HG02884 (cell line): Measurements from ENCODE around the gene PDE4B.

ENCODE experiments used
- ATAC-seq: cut with Tn5 transposase; IDR thresholded peaks from one replicate; pipeline ENCODE4 v1.9.1; 2021; ENCODE audit warnings: mild to moderate bottlenecking, moderate library complexity; ENCODE audit not compliant: unreplicated experiment

Gene PDE4B

DNA sequence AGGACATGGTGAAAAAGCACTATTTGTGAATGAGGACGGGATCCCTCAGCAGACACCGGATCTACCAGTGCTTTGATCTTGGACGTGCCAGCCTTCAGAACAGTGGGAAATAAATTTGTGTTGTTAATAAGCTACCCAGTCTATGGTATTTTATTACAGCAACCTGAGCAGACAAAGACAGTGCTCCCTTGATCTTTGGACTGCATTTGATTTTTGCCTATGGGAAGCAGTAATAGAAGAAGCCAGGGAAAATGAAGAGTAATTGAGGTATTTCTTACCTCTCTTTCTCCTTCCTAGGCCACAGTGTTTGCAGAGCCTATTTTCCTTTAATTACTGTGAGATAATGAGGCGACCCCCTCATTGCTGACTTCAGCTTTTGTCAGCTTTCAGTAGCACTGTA is 87.9 kb downstream of the PDE4B start:
- ATAC-seq = no peak

DNA sequence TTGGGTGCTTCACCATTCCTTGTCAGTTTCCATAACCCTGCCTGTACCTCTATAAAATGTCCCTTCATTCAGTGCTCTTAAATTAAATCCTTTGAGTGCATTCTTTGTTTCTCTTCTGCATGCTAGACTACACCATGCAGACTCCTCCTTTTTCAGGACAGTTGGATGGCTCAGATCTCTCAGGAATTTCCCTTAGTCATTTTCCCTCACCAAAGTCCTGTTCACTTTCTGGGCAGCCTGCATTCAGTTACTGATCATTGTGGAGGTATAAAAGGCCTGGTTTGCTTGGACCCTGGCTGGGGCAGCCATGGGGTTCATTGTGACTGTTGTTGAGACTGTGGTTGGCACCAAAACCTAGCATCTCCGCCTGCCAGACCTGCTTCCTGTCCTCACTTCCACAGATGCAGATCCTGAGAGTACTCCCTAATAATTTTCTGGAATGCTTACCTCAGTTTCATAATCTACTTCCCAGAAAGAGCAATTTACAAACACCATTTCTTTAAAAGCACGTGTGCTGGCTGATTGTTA is 88.4 kb downstream of the PDE4B start:
- no peak for ATAC-seq

DNA sequence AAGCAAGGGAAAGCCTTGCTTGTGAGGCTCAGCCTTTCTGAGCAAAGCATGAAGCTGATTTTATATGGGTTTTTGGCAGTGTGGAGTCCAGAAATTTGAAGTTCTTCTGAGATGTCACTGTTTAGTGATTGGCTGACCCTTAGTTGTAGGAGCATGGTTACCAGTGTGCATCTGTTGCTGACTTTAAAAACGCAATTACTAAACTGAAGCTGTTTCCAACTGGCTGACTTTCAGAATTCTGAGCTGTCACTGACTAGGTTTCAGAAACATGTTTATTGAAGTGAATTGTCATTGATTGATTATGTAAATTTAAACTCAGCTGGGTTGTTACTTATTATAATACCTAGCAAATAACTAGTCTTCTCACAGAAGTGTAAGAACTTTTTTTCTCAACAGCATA is 89.4 kb downstream of the PDE4B start:
- no peak for ATAC-seq

DNA sequence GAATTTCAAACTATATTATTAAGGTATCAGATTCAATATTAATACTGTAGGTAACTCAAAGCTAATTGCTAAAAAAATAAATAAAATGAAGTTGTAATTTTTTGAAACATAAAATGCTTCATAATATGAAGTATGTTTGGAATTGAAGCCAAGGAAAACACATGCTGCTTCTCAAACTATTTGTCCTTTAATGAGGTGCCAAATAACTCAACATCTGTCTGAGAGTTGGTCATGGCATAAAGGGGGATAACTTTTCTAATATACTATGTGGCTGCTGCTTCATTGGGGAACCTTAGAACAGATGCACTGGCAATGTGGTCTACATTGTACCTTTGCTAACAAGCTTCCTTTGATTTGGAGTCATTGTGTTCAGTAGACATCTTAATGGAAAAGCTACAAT is 96.7 kb downstream of the PDE4B start:
- no peak for ATAC-seq

DNA sequence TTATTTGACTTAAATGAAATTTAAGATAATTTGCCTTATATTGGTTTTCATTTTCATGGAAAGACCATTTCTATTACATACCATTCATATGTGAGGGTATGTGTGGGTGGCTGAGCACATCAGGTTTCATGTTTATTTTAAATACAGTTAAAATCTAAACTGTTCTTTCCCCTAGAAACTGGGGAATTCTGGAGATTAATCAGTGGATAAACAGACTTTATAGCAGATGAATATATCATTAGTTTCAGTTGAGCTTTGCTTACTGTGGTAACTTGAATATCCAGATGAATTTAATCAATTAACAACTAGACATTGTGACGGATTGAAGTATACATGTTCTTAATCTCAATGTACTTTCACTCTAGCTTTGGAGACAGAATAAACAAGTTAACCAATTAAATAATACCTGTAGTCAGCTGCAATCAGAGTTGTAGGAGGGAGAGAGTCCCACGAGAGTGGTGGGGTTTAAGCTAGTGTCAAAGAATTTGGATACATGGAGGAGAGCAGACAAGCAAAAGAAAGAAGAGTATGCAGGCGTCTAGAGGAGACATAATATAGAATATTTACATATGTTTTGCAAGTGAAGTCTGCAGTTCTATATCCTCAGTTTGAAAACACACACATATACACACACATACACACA is 97.6 kb downstream of the PDE4B start:
- ATAC-seq = no peak

DNA sequence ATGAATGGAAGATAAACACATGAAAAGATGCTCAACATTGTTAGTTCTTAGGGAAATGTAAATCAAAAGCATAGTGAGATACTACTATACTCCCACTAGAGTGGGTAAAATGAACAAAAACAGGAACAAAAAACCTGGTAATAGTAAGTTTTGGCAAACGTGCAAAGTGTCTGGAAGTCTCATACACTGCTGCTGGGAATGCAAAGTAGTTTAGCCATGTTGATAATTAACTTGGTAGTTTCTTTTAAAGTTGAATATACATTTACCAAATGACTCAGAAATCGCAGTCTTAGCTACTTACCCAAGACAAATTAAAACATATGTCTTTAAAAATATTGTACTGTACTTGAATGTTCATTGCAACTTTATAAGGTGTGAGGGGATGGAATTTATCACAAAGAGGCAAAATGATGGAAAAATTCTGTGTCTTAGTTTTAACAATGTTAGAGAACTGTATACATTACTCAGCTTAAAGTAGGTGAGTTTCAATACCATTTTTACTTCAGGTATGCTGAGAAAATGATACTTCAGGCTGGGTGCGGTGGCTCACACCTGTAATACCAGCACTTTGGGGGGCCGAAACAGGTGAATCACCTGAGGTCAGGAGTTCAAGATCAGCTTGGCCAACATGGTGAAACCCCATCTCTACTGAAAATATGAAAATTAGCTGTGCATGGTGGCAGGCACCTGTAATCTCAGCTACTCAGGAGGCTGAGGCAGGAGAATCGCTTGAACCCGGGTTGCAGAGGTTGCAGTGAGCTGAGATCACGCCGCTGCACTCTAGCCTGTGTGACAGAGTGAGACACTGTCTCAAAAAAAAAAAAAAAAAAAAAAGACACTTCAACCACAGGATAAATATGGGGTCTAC is 102.3 kb downstream of the PDE4B start:
- peak; percentile 76 for ATAC-seq

DNA sequence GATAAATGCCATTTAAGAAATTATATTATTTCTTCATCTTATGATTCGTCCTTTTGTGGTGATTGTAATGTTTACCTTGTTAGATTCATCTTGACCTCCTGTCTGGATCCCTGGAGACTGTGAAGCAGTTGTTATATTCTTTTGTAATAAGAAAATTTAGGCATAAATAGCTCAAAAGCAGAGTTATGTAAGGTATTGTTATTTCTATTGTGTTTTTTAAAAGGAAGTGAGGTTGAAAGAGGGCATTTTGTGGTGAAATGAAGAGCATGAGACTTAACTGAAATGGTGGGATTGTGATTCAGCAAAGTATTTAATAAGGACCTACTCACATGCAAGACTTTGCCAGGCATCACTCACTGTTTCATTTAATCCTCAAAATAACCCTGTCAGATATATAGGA is 104.0 kb downstream of the PDE4B start:
- ATAC-seq = no peak

DNA sequence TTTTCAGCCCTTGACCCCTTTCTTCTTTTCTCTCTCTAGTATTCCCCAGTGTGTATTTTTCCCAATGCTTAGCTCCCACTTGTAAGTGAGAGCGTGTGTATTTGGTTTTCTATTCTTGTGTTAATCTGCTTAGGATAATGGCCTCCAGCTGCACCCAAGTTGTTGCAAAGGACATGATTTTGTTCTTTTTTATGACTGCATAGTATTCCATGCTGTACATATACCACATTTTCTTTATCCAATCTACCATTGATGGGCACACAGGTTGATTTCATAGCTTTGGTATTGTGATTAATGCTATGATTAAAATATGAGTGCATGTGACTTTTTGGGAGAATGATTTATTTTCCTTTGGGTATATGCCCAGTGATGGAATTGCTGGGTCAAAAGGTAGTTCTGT is 104.8 kb downstream of the PDE4B start:
- no peak for ATAC-seq

DNA sequence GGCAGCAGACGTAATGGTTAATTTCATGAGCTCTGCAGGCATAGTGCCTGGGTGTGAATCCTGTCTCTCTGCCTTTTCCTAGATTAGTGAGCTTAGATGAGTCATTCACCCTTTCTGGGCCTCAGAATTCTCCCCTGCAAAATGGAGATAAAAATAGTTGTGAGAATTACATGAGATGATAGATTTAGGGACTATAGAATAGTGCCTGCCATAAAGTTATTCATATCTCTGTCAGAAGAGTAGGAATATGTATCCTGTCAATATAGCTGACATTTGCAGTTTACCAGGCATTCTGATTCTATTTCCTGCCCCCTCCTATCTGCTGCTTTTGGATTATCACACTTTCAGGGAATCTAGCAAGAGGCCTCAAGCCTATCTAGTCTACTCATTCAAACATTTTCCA is 112.0 kb downstream of the PDE4B start:
- no peak for ATAC-seq

DNA sequence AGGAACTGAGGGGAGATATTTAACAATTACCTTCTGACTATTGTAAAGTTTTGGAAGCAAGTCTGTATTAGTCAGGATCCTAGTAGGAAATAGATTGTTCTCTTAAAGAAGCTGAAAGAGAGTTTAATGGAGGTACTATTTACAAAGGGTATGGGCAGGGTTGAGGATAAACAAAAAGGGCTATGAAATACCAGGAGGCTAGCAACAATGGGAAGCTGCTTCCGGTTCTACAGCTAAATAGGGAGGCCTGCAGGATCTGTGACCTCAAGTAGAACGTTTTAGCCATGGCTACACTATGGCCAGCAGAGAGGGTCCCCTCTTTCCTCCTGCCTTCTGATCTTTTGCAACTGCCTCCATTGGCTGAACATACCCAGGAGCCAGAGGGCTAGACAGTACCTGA is 117.7 kb downstream of the PDE4B start:
- ATAC-seq = no peak

DNA sequence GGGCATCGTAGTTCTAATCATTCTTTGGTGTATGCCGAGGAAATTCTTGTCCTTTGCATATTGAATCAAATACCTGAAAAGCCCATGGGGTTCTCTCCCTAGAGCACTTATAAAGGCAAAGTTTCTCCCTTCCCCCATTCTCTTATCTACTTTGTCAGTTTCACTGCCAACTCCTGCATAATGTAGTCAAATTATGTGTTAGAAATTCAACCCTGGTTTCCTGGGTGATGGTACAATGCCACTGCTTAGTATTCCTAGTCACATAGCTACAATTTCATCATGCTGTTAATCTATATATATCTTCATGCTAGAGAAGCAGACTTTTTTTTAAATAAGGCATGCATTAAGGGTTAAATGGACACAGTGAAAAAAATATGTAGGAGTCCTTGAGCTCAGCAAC is 119.0 kb downstream of the PDE4B start:
- ATAC-seq = no peak

DNA sequence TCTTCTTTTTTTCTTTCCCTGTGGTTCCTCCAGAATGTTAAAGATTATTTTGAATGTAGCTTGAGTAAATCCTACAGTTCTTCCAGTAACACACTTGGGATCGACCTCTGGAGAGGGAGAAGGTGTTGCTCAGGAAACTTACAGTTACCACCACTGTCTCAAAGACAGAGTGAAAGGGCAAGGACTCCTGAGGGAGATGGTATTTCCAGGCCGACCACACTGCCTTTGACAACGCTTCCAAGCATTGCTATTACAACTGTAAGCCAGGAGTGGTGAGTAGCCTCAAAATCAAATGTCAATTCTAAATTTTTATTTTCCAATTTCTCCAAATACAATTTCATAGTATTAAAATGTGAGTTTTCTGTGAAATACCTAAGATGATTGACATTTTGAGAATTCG is 125.9 kb downstream of the PDE4B start:
- ATAC-seq = no peak

DNA sequence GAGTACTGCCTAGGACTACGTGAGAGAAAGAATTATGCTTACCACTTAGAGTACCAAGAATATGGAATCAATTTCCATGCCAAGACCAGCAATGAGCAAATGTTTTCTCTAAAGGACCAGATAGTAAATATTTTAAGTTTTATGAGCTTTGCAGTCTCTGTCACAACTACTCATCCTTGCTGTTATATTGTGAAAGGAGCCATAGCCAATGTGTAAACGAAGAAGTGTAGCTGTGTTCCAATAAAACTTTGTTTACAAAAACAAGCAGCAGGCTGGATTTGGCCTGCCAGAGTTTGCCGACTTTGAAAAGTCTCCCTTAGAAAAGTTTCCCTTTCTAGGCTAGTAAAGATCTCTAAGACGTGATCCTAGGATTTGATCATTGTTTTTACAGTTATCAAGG is 128.8 kb downstream of the PDE4B start:
- ATAC-seq = no peak

DNA sequence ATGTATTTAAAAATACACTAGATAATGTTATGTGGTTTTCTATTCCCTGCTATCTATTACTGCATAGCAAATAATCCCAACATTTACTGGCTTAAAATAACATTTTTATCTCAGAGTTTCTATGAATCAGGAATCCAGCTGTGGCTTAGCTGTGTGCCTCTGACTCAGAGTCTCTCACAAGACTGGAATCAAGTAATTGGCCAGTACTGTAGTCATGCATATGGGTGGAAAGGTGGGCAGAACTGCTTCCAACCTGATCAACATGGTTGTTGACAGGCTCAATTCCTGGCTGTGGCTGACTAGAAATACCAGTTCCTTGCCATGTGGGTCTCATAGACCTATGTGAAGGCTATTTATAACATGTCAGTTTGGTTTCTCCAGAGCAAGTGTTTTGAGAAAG is 131.8 kb downstream of the PDE4B start:
- ATAC-seq = no peak

DNA sequence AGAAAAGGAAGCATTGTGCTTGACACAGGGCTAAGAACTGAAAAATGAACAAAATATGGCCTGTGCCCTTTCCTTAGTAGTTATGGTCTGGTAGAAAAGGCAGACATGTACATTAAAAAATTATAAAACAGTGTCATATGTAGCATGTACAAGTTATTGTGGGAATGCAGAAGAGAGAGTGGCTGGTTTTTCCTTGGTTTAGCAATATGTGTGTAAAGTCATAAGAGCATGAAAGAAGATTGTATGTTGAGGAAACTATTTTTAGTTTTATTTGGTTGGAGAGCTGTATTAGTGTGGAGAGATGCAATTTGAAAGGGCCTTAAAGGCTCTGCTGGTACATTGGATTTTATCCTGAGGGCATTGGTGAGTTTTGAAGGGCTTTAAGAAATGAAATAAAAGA is 145.8 kb downstream of the PDE4B start:
- ATAC-seq = no peak

DNA sequence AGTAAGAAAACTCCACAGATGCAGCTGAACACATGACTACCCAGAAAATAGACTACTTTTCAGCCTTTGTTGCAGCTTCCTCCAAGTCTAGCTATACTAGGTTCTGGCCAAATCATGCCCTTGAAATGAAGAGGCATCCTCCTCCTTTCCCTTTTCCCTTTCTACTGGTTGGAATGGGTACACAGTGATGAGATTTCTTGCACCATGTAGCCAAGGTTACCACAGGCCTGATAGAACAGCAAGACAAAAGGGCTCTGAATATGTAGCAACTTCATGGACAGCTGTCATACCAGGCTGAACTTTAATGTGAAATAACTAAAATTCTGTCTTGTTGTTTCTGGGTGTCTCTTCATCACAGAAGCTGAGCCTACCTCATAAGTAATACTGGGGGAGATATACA is 146.5 kb downstream of the PDE4B start:
- ATAC-seq = no peak

DNA sequence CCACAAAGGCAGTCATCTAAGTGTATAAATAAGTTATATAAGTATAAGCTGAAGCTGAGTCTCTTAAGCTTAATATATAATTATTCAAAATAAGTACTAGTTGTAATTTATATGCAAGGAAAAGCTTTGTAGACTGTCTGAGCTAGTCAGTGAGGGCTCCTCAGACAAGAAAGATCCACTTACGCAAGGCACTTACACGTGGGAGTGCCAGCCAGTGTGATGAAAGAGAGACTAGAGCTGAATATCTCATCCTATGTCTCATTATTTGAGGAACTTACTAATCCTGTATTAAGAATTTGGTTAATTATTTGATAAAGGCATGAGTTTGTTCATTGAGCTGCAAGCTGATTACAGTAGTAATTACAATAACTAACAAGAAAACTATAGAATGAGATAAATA is 146.9 kb downstream of the PDE4B start:
- no peak for ATAC-seq

DNA sequence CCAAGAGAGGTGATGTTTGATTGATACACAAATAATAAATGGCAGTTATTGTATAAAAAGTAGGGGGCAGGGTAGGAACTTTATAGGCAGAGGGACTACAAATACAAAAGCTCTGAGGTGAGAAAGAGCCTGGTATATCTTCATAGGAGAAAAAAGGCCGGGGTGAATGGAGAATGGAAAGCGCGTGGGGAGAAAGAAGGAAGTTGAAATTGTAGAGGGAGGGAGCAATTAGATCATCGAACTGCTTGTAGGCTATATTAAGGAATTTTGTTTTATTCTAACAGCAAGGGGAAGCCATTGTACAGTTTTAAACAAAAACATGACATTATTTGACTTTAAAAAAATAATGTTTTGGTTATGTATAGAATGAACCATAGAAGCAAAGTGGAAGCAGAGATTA is 147.4 kb downstream of the PDE4B start:
- ATAC-seq = no peak

DNA sequence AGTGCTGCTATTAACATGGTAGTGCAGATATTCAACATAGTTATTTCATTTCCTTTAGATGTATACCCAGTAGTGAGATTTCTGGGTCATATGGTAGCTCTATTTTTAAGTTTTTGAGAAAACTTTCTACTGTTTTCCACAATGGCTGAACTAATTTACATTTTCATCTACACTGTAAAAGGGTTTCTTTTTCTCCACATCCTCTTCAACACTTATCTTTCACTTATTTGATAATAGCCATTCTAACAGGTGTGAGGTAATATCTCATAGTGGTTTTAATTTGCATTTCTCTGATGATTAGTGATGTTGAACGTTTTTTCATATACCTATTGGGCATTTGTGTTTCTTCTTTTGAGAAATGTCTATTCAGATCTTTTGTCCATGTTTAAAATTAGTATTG is 149.8 kb downstream of the PDE4B start:
- ATAC-seq = no peak

DNA sequence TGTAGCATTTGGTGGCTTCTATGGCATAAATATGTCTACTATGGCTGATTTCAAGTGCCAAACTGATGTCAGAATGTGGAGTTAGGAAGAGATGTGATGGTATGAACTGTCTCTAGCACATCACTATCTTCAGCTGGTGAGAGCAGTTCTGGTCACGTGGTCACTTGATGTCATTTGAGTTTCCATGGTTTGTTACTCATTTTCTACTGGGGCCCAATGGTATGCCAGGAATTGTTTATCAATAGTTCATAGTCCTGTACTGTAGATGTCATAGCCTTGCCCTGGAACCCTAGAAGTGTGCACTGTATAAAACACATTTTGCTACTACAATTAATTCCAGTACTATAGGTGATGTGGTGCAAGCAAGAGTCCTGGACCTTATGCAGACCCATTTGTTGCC is 153.7 kb downstream of the PDE4B start:
- no peak for ATAC-seq

DNA sequence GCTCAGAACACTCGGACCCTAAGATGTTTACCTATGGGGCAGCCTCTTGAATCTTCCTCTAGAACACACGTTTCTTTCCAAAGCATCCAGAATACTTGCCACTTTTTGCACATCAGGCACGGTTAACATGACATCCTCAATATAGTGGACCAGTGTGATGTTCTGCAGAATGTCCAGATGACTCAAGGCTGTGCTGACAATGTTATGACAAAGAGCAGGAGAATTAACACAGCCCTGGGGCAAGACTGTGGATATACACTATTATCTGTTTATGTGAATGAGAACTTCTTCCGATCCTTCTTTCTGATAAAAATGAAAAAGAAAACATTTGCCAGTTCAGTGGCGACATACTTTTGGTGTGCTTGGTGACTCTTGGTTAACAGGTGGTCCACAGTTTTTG is 154.3 kb downstream of the PDE4B start:
- ATAC-seq = no peak

DNA sequence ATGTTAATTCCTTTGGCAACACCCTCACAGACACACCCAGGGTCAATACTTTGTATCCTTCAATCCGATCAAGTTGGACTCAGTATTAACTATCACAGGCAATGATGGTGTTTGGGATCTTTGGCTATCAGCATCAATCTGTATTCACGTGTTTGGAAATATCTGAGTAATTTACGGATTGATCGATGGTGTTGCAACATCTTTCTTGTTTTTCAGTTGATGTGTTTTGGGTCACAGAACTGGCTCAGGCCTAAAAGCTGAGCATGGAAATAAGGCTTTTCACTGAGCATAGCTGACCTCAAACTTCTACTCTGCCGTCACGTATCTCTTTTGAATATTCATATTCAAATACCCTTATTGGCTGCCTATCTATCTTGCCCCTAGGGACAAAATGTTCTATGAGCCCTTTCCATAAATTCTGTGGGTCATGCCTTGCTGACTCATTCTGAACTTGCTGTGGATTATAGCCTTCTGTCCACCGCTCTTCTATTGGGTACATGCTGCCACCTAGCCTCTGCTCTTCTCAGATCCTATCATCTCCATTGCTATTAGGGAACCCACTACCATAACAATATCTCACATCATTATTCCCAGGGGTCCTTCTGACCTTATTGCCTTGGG is 156.0 kb downstream of the PDE4B start:
- no peak for ATAC-seq
